HL-60 (cell line): ENCODE measurements around the gene BBS9.

Source experiments
- DNase-seq, 2 experiments: peaks; one replicate each; pipeline ENCODE4 v3.0.0-alpha.2; 2010 to 2020; ENCODE audit warnings: low read depth in 1 of 2, low spot score in 1 of 2
- H3K27ac ChIP-seq: fragments of 250-450 bp; sonication (Bioruptor Pico); replicated peaks from 2 replicates; pipeline ENCODE4 v1.5.1; 2020; ENCODE audit warnings: mild to moderate bottlenecking, moderate library complexity
- H3K27me3 ChIP-seq: fragments of 250-450 bp; sonication (Bioruptor Pico); 2 replicates; pipeline ENCODE4 v1.5.1; 2021; ENCODE audit warnings: mild to moderate bottlenecking, moderate library complexity; ENCODE audit not compliant: insufficient read depth, poor library complexity, severe bottlenecking
- H3K4me3 ChIP-seq: replicated peaks from 2 replicates; pipeline ENCODE4 v1.5.1; 2011; ENCODE audit warnings: mild to moderate bottlenecking, control low read depth, low read length; ENCODE audit not compliant: insufficient read depth
- CTCF ChIP-seq: IDR thresholded peaks from one replicate; pipeline ENCODE4 v1.5.1; 2011; ENCODE audit warnings: low read length, control low read depth, inconsistent platforms; ENCODE audit not compliant: insufficient read depth
- GABPA ChIP-seq: IDR thresholded peaks from 2 replicates; pipeline ENCODE4 v1.6.1; 2012; ENCODE audit warnings: low read depth
- POLR2AphosphoS5 ChIP-seq: IDR thresholded peaks from 2 replicates; pipeline ENCODE4 v1.6.1; 2012; ENCODE audit warnings: low read depth
- REST ChIP-seq: IDR thresholded peaks from 2 replicates; pipeline ENCODE4 v1.6.1; 2012; ENCODE audit warnings: low read depth; ENCODE audit not compliant: insufficient replicate concordance
- SPI1 ChIP-seq: IDR thresholded peaks from 2 replicates; pipeline ENCODE4 v1.6.1; 2012; ENCODE audit warnings: low read depth, mild to moderate bottlenecking, borderline replicate concordance

The BBS9 gene

GRCh38 chr7:33449847-33450246, 320.5 kb downstream of the BBS9 start:
- Histone ChIP-seq H3K27me3 (no peaks in the 10 kb centered on the region), H3K4me3 (no peak overlapping the region), H3K27ac (no peak overlapping the region)
- TF ChIP-seq POLR2AphosphoS5 (no peak), REST (no peak), SPI1 (no peak), GABPA (no peak), CTCF (no peak)
- DNase-seq: no peak

- H3K4me3 ChIP-seq: no peak overlapping the region
- TF ChIP-seq REST (no peak), CTCF (no peak), GABPA (no peak), POLR2AphosphoS5 (no peak)
- no peak overlapping the region for H3K27ac ChIP-seq
- DNase-seq: no peak
- H3K27me3 ChIP-seq: no peaks in the 10 kb centered on the region
Measured at GRCh38 chr7:33452805-33453502, 323.6 kb downstream of the BBS9 start.

GRCh38 chr7:33457039-33457438, 327.7 kb downstream of the BBS9 start:
- Histone ChIP-seq H3K27ac (no peak overlapping the region), H3K27me3 (peaks cover 2% of the 10 kb centered on the region), H3K4me3 (no peak overlapping the region)
- TF ChIP-seq GABPA (no peak), POLR2AphosphoS5 (no peak), SPI1 (no peak), CTCF (no peak), REST (no peak)
- no peak for DNase-seq
